Measurements from ENCODE around the gene AP4E1. TPM values are rescaled to one million over a fixed set of nuclear protein-coding genes. Genes with fewer than 3 reads are reported as not detected.

Gene AP4E1
- total RNA-seq, 1 experiment from 2014 or later, result 10.1 TPM

DNA sequence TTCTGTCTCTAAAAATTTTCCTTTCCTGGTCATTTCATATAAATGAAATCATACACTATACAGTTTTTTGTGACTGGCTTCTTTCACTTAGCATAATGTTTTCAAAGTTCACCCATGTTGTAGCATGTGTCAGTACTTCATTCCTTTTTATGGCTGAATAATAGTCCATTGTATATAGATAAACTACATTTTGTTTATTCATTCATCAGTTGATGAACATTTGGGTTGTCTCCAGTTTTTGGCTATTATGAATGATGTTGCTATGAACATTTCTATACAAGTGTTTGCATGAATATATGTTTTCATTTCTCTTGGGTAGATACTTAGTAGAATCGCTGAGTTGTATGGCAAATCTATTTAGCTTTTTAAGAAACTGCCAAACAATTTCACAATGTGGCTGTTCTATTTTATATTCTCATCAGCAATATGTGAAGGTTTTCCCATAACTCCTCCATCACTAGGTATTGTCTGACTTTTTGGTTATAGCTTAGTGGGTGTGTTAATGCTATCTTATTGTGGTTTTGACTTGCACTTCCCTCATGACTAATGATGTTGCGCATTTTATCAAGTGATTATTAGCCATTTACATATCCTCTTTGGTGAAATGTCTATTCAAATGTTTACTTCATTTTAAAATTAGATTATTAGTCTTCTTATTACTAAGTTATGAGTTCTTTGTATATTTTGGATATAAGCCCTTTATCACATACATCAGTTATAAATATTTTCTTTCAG lies 21.7 kb upstream of the AP4E1 start (continued):
- TF ChIP-seq TCF7L2 (IDR thresholded peaks at IDR 0.05; ENCODE audit: borderline replicate concordance, extremely low read depth, insufficient read depth, insufficient read length) (no peak), EZH2phosphoT487 (IDR thresholded peaks at IDR 0.05; ENCODE audit: borderline replicate concordance) (no peak), POLR2A (IDR thresholded peaks at IDR 0.05; ENCODE audit: borderline replicate concordance, extremely low read depth, insufficient read depth, insufficient read length) (no peak), CBX3 (IDR thresholded peaks at IDR 0.05; ENCODE audit: low read depth) (no peak)

DNA sequence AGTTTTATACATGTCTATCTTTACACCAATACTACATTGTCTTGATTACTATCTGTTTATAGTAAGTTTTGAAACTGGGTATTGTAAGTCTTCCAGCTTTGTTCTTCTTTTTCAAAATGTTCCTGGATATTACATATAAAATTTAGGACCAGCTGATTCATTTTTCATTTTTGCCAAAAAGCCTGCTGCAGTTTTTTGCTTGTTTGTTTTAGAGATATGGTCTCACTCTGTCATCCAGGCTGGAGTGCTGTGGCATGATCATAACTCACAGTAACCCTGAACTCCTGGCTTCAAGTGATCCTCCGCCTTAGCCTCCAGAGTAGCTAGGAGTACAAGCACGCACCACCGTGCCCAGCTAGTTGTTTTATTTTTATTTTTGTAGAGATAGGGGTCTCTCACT lies 20.4 kb upstream of the AP4E1 start:
- H3K79me2 ChIP-seq (ENCODE audit: insufficient read depth, low read length), result no peaks in the 10 kb centered on the region
- RAD21 ChIA-PET (ENCODE audit: low non-redundant PET in 1 of 2, low total read pairs in 2 of 2, uncharacterized antibody in 2 of 2, unreplicated experiment in 2 of 2), result no interaction called here
- no peaks in the 10 kb centered on the region for H3K36me3 ChIP-seq (ENCODE audit: control insufficient read depth in 1 of 2, insufficient read depth in 2 of 2, low read length in 2 of 2)
- no peak overlapping the region for H2AFZ ChIP-seq (ENCODE audit: low read depth, low read length, poor library complexity, severe bottlenecking)
- H3K9me2 ChIP-seq (ENCODE audit: insufficient read depth), result no peaks in the 10 kb centered on the region
- H4K20me1 ChIP-seq (ENCODE audit: insufficient read depth), result no peaks in the 10 kb centered on the region
- H3K9me3 ChIP-seq (ENCODE audit: control insufficient read depth in 1 of 2, insufficient read depth in 1 of 2, low read depth in 1 of 2, low read length in 2 of 2), result no peaks in the 10 kb centered on the region
- no TSS peak for BruUV-seq (replicated peaks)
- no peak overlapping the region for H3K4me3 ChIP-seq (replicated peaks in 1 of 2; ENCODE audit: low read depth in 1 of 2, low read length in 2 of 2)
- H3K9ac ChIP-seq (ENCODE audit: low read length), result no peak overlapping the region
- peaks cover 6 to 28% of the 10 kb centered on the region in 2 experiments; a peak in 3 of 4 replicates for H3K4me1 ChIP-seq (ENCODE audit: control insufficient read depth in 1 of 2, insufficient read depth in 2 of 2, low read length in 2 of 2)
- CTCF ChIA-PET, result no interaction called here
- no peak overlapping the region for H3K4me2 ChIP-seq (ENCODE audit: low read length)
- intact Hi-C loops (cut with micrococcal nuclease), result no loop called here
- no peak for DNase-seq (ENCODE audit: low read depth, low spot score)
- no peak for ATAC-seq
- POLR2A ChIA-PET, result no interaction called here
- no peaks in the 10 kb centered on the region for H3K27me3 ChIP-seq (ENCODE audit: insufficient read depth, low read length)
- H3K27ac ChIP-seq (ENCODE audit: low read depth, low read length), result no peak overlapping the region
- TF ChIP-seq CTCF (IDR thresholded peaks at IDR 0.05 in 2 of 3, conservative IDR thresholded peaks at IDR 0.05 in 1 of 3; ENCODE audit: borderline replicate concordance in 1 of 3, insufficient read depth in 1 of 3, low read depth in 2 of 3, low read length in 2 of 3) (no peak), REST (IDR thresholded peaks at IDR 0.05; ENCODE audit: low read depth) (no peak), ZFX (IDR thresholded peaks at IDR 0.05) (no peak), EZH2phosphoT487 (IDR thresholded peaks at IDR 0.05; ENCODE audit: borderline replicate concordance) (no peak), FOSL1 (IDR thresholded peaks at IDR 0.05; ENCODE audit: low read depth) (no peak), RAD21 (IDR thresholded peaks at IDR 0.05; ENCODE audit: low read depth) (no peak), YY1 (IDR thresholded peaks at IDR 0.05; ENCODE audit: extremely low read depth, insufficient replicate concordance, low read depth, low read length) (no peak), EGR1 (IDR thresholded peaks at IDR 0.05; ENCODE audit: low read depth) (no peak), ZBTB33 (IDR thresholded peaks at IDR 0.05; ENCODE audit: extremely low read depth, insufficient replicate concordance, low read length) (no peak), ELF1 (IDR thresholded peaks at IDR 0.05; ENCODE audit: borderline replicate concordance, low read depth) (no peak), SIN3A (IDR thresholded peaks at IDR 0.05; ENCODE audit: low read depth) (no peak), CBX3 (IDR thresholded peaks at IDR 0.05; ENCODE audit: low read depth) (no peak), SP1 (IDR thresholded peaks at IDR 0.05; ENCODE audit: low read depth) (no peak), ZNF274 (IDR thresholded peaks at IDR 0.05; ENCODE audit: low read depth, low read length) (no peak), POLR2AphosphoS5 (IDR thresholded peaks at IDR 0.05; ENCODE audit: low read depth, low read length) (no peak), TCF7L2 (IDR thresholded peaks at IDR 0.05; ENCODE audit: borderline replicate concordance, extremely low read depth, insufficient read depth, insufficient read length) (no peak)
